HL-60 (cell line): ENCODE results near the gene CTNND2.
"Not testable (repeated sequence)": the region's sequence is repeated elsewhere in the genome, so short reads cannot be mapped to it uniquely, and the experiment has no call there.

Experiments used
- DNase-seq, 2 experiments: peaks; one replicate each; pipeline ENCODE4 v3.0.0-alpha.2; 2010 to 2020; ENCODE audit warnings: low read depth in 1 of 2, low spot score in 1 of 2
- H3K27ac ChIP-seq: fragments of 250-450 bp; sonication (Bioruptor Pico); replicated peaks from 2 replicates; pipeline ENCODE4 v1.5.1; 2020; ENCODE audit warnings: mild to moderate bottlenecking, moderate library complexity
- H3K27me3 ChIP-seq: fragments of 250-450 bp; sonication (Bioruptor Pico); 2 replicates; pipeline ENCODE4 v1.5.1; 2021; ENCODE audit warnings: mild to moderate bottlenecking, moderate library complexity; ENCODE audit not compliant: insufficient read depth, poor library complexity, severe bottlenecking
- H3K4me3 ChIP-seq: replicated peaks from 2 replicates; pipeline ENCODE4 v1.5.1; 2011; ENCODE audit warnings: mild to moderate bottlenecking, control low read depth, low read length; ENCODE audit not compliant: insufficient read depth
- CTCF ChIP-seq: IDR thresholded peaks from one replicate; pipeline ENCODE4 v1.5.1; 2011; ENCODE audit warnings: low read length, control low read depth, inconsistent platforms; ENCODE audit not compliant: insufficient read depth
- GABPA ChIP-seq: IDR thresholded peaks from 2 replicates; pipeline ENCODE4 v1.6.1; 2012; ENCODE audit warnings: low read depth
- POLR2AphosphoS5 ChIP-seq: IDR thresholded peaks from 2 replicates; pipeline ENCODE4 v1.6.1; 2012; ENCODE audit warnings: low read depth
- SPI1 ChIP-seq: IDR thresholded peaks from 2 replicates; pipeline ENCODE4 v1.6.1; 2012; ENCODE audit warnings: low read depth, mild to moderate bottlenecking, borderline replicate concordance
- TF ChIP-seq, protein P1 (sequence below): IDR thresholded peaks from 2 replicates; pipeline ENCODE4 v1.6.1; 2012; ENCODE audit warnings: low read depth; ENCODE audit not compliant: insufficient replicate concordance

CTNND2 gene

GRCh38 chr5:11322133-11322532, 582.1 kb downstream of the CTNND2 start:
- no peak overlapping the region for H3K27ac ChIP-seq
- peak; percentile 2 to 30 for DNase-seq
- no peak for TF ChIP-seq POLR2AphosphoS5
- TF ChIP-seq, protein P1, sequence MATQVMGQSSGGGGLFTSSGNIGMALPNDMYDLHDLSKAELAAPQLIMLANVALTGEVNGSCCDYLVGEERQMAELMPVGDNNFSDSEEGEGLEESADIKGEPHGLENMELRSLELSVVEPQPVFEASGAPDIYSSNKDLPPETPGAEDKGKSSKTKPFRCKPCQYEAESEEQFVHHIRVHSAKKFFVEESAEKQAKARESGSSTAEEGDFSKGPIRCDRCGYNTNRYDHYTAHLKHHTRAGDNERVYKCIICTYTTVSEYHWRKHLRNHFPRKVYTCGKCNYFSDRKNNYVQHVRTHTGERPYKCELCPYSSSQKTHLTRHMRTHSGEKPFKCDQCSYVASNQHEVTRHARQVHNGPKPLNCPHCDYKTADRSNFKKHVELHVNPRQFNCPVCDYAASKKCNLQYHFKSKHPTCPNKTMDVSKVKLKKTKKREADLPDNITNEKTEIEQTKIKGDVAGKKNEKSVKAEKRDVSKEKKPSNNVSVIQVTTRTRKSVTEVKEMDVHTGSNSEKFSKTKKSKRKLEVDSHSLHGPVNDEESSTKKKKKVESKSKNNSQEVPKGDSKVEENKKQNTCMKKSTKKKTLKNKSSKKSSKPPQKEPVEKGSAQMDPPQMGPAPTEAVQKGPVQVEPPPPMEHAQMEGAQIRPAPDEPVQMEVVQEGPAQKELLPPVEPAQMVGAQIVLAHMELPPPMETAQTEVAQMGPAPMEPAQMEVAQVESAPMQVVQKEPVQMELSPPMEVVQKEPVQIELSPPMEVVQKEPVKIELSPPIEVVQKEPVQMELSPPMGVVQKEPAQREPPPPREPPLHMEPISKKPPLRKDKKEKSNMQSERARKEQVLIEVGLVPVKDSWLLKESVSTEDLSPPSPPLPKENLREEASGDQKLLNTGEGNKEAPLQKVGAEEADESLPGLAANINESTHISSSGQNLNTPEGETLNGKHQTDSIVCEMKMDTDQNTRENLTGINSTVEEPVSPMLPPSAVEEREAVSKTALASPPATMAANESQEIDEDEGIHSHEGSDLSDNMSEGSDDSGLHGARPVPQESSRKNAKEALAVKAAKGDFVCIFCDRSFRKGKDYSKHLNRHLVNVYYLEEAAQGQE, result no peak
- no peak for TF ChIP-seq SPI1
- no peak for TF ChIP-seq GABPA
- no peak for TF ChIP-seq CTCF

GRCh38 chr5:11319836-11320580, 584.2 kb downstream of the CTNND2 start:
- H3K27ac ChIP-seq, result no peak overlapping the region
- no peak for TF ChIP-seq GABPA
- TF ChIP-seq POLR2AphosphoS5, result no peak
- TF ChIP-seq CTCF, result no peak
- TF ChIP-seq, protein P1, result no peak
- no peak for TF ChIP-seq SPI1
- no peaks in the 10 kb centered on the region for H3K27me3 ChIP-seq
- DNase-seq, result no peak
- H3K4me3 ChIP-seq, result no peak overlapping the region

More at GRCh38 chr5:11322133-11322532, 582.1 kb downstream of the CTNND2 start:
- Histone ChIP-seq H3K27me3 (no peaks in the 10 kb centered on the region), H3K4me3 (no peak overlapping the region)

DNA sequence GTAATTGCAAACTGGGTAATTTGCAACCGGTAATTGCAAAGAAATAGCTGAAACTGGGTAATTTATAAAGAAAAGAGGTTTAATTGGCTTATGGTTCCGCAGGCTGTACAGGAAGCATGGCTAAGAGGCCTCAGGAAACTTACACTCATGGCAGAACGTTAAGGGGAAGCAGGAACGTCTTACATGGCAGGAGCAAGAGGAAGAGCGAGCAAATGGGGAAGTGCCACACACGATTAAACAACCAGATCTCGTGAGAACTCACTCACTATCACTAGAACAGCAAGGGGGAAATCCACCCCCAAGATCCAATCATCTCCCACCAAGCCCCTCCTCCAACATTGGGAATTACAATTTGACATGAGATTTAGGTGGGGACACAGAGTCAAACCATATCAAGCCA, 590.6 kb downstream of the CTNND2 start:
- H3K27me3 ChIP-seq, H3K4me3 ChIP-seq, H3K27ac ChIP-seq: not testable (repeated sequence)
- TF ChIP-seq SPI1, result peak; percentile 78
- DNase-seq, result peak in 1 of 2 experiments; percentile 11

DNA sequence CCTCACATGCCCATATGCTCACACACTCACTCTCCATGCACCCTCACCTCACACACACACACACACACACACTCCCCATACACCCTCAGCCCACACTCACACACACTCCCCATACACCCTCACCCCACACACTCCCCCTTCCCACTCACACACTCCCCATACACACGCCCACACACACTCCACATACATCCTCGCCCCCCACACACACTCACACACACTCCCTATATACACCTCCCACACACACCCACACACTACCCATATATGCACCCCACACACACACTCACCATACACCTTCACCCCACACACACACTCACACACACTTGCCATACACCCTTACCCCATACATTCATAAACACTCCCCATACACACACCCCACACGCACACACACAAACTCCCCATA, 592.5 kb downstream of the CTNND2 start:
- no peak overlapping the region for H3K27ac ChIP-seq
- DNase-seq, result no peak
- TF ChIP-seq SPI1 (no peak), CTCF (no peak)
- TF ChIP-seq, protein P1, result no peak
- H3K4me3 ChIP-seq, result no peak overlapping the region
- no peaks in the 10 kb centered on the region for H3K27me3 ChIP-seq
